ENCODE results near the gene ANKRD34A. TPM values are rescaled to one million over a fixed set of nuclear protein-coding genes. Genes with fewer than 3 reads are reported as not detected.
A peak's percentile ranks its signal among the peaks of the same experiment; 100 is the strongest.

Gene ANKRD34A
- total and polyA plus RNA-seq, 2 of the 13 experiments (the other 11 are each of a cell fraction or from before 2014, with no cell fraction given), result 0.05 to 0.07 TPM

GRCh38 chr1:145964328-145965118, at the start of gene ANKRD34A, which contains the start of gene POLR3GL (continued):
- TF ChIP-seq, protein P1, sequence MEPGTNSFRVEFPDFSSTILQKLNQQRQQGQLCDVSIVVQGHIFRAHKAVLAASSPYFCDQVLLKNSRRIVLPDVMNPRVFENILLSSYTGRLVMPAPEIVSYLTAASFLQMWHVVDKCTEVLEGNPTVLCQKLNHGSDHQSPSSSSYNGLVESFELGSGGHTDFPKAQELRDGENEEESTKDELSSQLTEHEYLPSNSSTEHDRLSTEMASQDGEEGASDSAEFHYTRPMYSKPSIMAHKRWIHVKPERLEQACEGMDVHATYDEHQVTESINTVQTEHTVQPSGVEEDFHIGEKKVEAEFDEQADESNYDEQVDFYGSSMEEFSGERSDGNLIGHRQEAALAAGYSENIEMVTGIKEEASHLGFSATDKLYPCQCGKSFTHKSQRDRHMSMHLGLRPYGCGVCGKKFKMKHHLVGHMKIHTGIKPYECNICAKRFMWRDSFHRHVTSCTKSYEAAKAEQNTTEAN (CRISPR knock-in tag; conservative IDR thresholded peaks at IDR 0.05), result no peak
- TF ChIP-seq NONO (IDR thresholded peaks at IDR 0.05), result no peak
- no peak for TF ChIP-seq NONO (CRISPR knock-in tag; conservative IDR thresholded peaks at IDR 0.05)
- 0 out of 2 replicates have a peak, but pooled peaks have one; percentile 18 for TF ChIP-seq NFKB2 (CRISPR knock-in tag; IDR thresholded peaks at IDR 0.05; ENCODE audit: borderline replicate concordance)
- TF ChIP-seq CHCHD3 (CRISPR knock-in tag; IDR thresholded peaks at IDR 0.05), result no peak
- TF ChIP-seq SRSF1 (optimal IDR thresholded peaks at IDR 0.05; ENCODE audit: low read depth, low read length), result no peak
- no peak for TF ChIP-seq ZNF629 (CRISPR knock-in tag; conservative IDR thresholded peaks at IDR 0.05)
- TF ChIP-seq ZNF737 (CRISPR knock-in tag; IDR thresholded peaks at IDR 0.05; ENCODE audit: borderline replicate concordance), result no peak
- peak; percentile 73 for TF ChIP-seq ZBTB7B (CRISPR knock-in tag; IDR thresholded peaks at IDR 0.05)
- TF ChIP-seq ZNF644 (CRISPR knock-in tag; IDR thresholded peaks at IDR 0.05; ENCODE audit: low read depth), result no peak
- TF ChIP-seq NFE2L1 (CRISPR knock-in tag; IDR thresholded peaks at IDR 0.05; ENCODE audit: borderline replicate concordance), result no peak
- TF ChIP-seq, protein P2, sequence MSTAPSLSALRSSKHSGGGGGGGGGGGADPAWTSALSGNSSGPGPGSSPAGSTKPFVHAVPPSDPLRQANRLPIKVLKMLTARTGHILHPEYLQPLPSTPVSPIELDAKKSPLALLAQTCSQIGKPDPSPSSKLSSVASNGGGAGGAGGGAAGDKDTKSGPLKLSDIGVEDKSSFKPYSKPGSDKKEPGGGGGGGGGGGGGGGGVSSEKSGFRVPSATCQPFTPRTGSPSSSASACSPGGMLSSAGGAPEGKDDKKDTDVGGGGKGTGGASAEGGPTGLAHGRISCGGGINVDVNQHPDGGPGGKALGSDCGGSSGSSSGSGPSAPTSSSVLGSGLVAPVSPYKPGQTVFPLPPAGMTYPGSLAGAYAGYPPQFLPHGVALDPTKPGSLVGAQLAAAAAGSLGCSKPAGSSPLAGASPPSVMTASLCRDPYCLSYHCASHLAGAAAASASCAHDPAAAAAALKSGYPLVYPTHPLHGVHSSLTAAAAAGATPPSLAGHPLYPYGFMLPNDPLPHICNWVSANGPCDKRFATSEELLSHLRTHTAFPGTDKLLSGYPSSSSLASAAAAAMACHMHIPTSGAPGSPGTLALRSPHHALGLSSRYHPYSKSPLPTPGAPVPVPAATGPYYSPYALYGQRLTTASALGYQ (CRISPR knock-in tag; IDR thresholded peaks at IDR 0.05), result no peak
- peak; percentile 99 for TF ChIP-seq ZBED4 (CRISPR knock-in tag; IDR thresholded peaks at IDR 0.05; ENCODE audit: borderline replicate concordance)
- TF ChIP-seq SRF (IDR thresholded peaks at IDR 0.05; ENCODE audit: low read depth, low read length), result no peak
- TF ChIP-seq ZNF432 (CRISPR knock-in tag; IDR thresholded peaks at IDR 0.05; ENCODE audit: borderline replicate concordance), result no peak
- no peak for TF ChIP-seq ZSCAN22 (CRISPR knock-in tag; IDR thresholded peaks at IDR 0.05)
- peak; percentile 21; the same call in 1 of the 3 replicates for TF ChIP-seq MXI1 (IDR thresholded peaks at IDR 0.05; ENCODE audit: borderline replicate concordance, low read depth, low read length)
- no peak for TF ChIP-seq ZMAT3 (CRISPR knock-in tag; conservative IDR thresholded peaks at IDR 0.05)
- no peak for TF ChIP-seq ZNF782 (CRISPR knock-in tag; IDR thresholded peaks at IDR 0.05; ENCODE audit: borderline replicate concordance)
- no peak for TF ChIP-seq ZNF431 (CRISPR knock-in tag; IDR thresholded peaks at IDR 0.05; ENCODE audit: borderline replicate concordance, low read depth)
- TF ChIP-seq HOXA5 (CRISPR knock-in tag; IDR thresholded peaks at IDR 0.05), result 0 out of 2 replicates have a peak, but pooled peaks have one; percentile 41
- TF ChIP-seq ZNF549 (CRISPR knock-in tag; IDR thresholded peaks at IDR 0.05), result no peak
- TF ChIP-seq HNRNPLL (IDR thresholded peaks at IDR 0.05; ENCODE audit: low read depth, low read length, poor library complexity, severe bottlenecking), result peak; percentile 44
